AG10803 (cell line): ENCODE measurements around the gene OR4C6.

Source experiments
- DNase-seq: peaks from one replicate; pipeline ENCODE4 v3.0.0; 2010; ENCODE audit warnings: low read depth
- H3K4me3 ChIP-seq: 2 replicates; pipeline ENCODE4 v1.5.1; 2011; ENCODE audit warnings: mild to moderate bottlenecking, low read length, control low read depth
- CTCF ChIP-seq: conservative IDR thresholded peaks from 2 replicates; pipeline ENCODE4 v1.5.1; 2011; ENCODE audit warnings: mild to moderate bottlenecking, low read length, control low read depth, inconsistent platforms

The OR4C6 gene

GRCh38 chr11:55658608-55659007 is 3.4 kb upstream of the OR4C6 start:
- no peak for TF ChIP-seq CTCF
- DNase-seq: no peak
- no peak overlapping the region for H3K4me3 ChIP-seq

- no peak overlapping the region for H3K4me3 ChIP-seq
- TF ChIP-seq CTCF: no peak
- no peak for DNase-seq
These were observed 7.4 kb downstream of the OR4C6 start for GRCh38 chr11:55669376-55669775.

GRCh38 chr11:55673860-55674259 is 11.9 kb downstream of the OR4C6 start:
- TF ChIP-seq CTCF: no peak
- no peak for DNase-seq
- H3K4me3 ChIP-seq: no peak overlapping the region

GRCh38 chr11:55697817-55698216 is 35.8 kb downstream of the OR4C6 start:
- no peak overlapping the region for H3K4me3 ChIP-seq
- DNase-seq: no peak
- no peak for TF ChIP-seq CTCF

GRCh38 chr11:55701429-55701828 is 39.4 kb downstream of the OR4C6 start:
- TF ChIP-seq CTCF: no peak
- DNase-seq: no peak
- H3K4me3 ChIP-seq: no peak overlapping the region

- DNase-seq: peak; percentile 21
- peak; percentile 67 for TF ChIP-seq CTCF
- H3K4me3 ChIP-seq: no peak overlapping the region
These were observed 45.0 kb downstream of the OR4C6 start for GRCh38 chr11:55707029-55707428.

GRCh38 chr11:55714982-55715888 is 53.2 kb downstream of the OR4C6 start:
- no peak overlapping the region for H3K4me3 ChIP-seq
- no peak for DNase-seq
- TF ChIP-seq CTCF: no peak
